ENCODE results near the gene C5orf63.

The C5orf63 gene

GRCh38 chr5:127097278-127097677, 24.0 kb upstream of the C5orf63 start:
- no peak for TF ChIP-seq CTCF (IDR thresholded peaks at IDR 0.05; ENCODE audit: insufficient read depth, low read depth, low read length, missing control alignments)
- H3K4me3 ChIP-seq (ENCODE audit: low read length) = no peak overlapping the region
- peak; percentile 31 for DNase-seq (ENCODE audit: low read depth)

GRCh38 chr5:127096328-127096993, 23.2 kb upstream of the C5orf63 start:
- no peak for DNase-seq (ENCODE audit: low read depth)
- H3K4me3 ChIP-seq (ENCODE audit: low read length) = no peak overlapping the region
- no peak for TF ChIP-seq CTCF (IDR thresholded peaks at IDR 0.05; ENCODE audit: insufficient read depth, low read depth, low read length, missing control alignments)

- no peak for TF ChIP-seq CTCF (IDR thresholded peaks at IDR 0.05; ENCODE audit: insufficient read depth, low read depth, low read length, missing control alignments)
- no peak overlapping the region for H3K4me3 ChIP-seq (ENCODE audit: low read length)
- DNase-seq (ENCODE audit: low read depth) = no peak
Measured at GRCh38 chr5:127094161-127094814, 21.0 kb upstream of the C5orf63 start.

- no peak for TF ChIP-seq CTCF (IDR thresholded peaks at IDR 0.05; ENCODE audit: insufficient read depth, low read depth, low read length, missing control alignments)
- DNase-seq (ENCODE audit: low read depth) = peak; percentile 66
- H3K4me3 ChIP-seq (ENCODE audit: low read length) = no peak overlapping the region
Measured at GRCh38 chr5:127092690-127093089, 19.4 kb upstream of the C5orf63 start.

GRCh38 chr5:127089191-127089590, 15.9 kb upstream of the C5orf63 start:
- no peak overlapping the region for H3K4me3 ChIP-seq (ENCODE audit: low read length)
- TF ChIP-seq CTCF (IDR thresholded peaks at IDR 0.05; ENCODE audit: insufficient read depth, low read depth, low read length, missing control alignments) = no peak
- no peak for DNase-seq (ENCODE audit: low read depth)

- no peak for TF ChIP-seq CTCF (IDR thresholded peaks at IDR 0.05; ENCODE audit: insufficient read depth, low read depth, low read length, missing control alignments)
- H3K4me3 ChIP-seq (ENCODE audit: low read length) = no peak overlapping the region
- peak; percentile 98 for DNase-seq (ENCODE audit: low read depth)
Measured at GRCh38 chr5:127088251-127088650, 14.9 kb upstream of the C5orf63 start.

- TF ChIP-seq CTCF (IDR thresholded peaks at IDR 0.05; ENCODE audit: insufficient read depth, low read depth, low read length, missing control alignments) = no peak
- H3K4me3 ChIP-seq (ENCODE audit: low read length) = no peak overlapping the region
- peak; percentile 28 for DNase-seq (ENCODE audit: low read depth)
Measured at GRCh38 chr5:127086589-127086988, 13.3 kb upstream of the C5orf63 start.
